Inferior parietal cortex (tissue), 1 donor: ENCODE results near the gene ANXA2.
A peak's percentile ranks its signal among the peaks of the same experiment; 100 is the strongest.
"Not testable (repeated sequence)": the region's sequence is repeated elsewhere in the genome, so short reads cannot be mapped to it uniquely, and the experiment has no call there.

Experiments used
- DNase-seq: peaks from one replicate; pipeline ENCODE4 v3.0.0-alpha.2; 2016; ENCODE audit errors: extremely low spot score

ANXA2 gene

DNA sequence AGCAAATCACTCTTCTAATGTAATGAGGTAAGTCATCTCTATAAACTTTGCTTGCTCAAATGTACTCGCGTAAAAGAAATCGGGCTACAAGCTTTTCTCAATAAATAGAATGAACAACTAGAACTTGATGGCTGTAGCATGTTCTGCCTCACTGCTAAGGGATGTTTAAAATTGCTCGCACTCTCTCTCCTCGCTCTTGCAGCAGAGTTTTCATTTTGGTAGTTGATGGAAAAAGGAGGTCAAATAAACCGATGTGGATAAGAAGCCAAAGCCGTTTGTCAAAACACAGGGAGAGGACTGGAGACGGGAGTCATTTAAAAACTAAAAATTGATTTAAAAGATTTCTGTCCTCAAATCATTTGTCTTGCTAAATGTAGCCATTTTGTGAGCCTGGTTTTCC is 53.3 kb downstream of the ANXA2 start:
- no peak for DNase-seq

DNA sequence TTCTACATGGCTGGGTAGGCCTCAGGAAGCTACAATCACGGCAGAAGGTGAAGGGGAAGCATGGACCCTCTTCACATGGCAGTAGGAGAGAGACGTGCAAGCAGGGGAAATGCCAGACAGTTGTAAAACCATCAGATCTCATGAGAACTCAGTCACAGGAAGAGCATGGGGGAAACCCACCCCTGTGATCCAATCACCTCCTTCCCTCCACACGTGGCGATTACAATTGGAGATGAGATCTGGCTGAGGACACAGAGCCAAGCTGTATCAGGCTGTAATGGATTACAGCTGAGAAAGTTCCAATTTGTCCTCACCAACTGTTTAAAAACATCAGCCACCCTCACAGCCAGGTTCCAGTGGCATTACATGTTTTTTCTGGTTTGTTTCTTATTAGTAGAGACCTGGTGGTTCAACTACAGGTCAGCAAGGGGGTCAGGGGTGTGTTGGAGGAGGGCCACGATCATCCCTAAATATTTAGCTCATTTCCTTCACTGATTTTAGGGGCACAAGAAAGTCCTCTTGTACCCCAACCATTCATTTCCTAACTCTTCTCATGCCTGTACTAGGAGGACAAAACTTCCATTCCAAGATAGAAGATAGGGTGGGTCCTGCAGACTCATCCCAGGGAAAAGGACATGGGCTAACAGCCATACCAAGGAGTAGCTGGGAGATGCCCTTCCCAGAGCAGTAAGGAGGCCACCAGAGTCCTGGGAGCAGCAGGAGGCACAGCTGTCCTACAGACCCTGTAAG is 54.4 kb downstream of the ANXA2 start:
- no peak for DNase-seq

GRCh38 chr15:60340207-60340921 is 57.4 kb downstream of the ANXA2 start:
- DNase-seq = no peak

DNA sequence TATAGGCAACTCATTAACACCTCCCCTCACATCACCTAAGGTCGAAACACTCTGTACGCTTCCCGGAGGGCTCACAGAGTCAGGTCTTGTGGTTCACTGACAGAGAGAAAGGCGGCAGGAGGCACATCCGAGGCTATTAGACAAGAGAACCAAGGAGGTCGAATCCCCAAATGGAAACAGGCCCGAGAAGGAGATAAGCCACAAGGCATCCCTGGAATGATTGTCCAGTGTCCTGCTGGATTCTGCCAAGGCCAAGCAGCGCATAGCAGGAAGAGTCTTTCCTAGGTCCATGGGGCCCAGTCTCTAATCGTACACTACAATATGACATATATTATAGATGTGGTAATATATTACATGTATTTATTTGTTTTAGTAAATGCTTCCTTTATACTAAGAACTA is 58.5 kb downstream of the ANXA2 start:
- DNase-seq = no peak

GRCh38 chr15:60338810-60339209 is 59.0 kb downstream of the ANXA2 start:
- DNase-seq = no peak

- DNase-seq = no peak
These were observed 60.7 kb downstream of the ANXA2 start for GRCh38 chr15:60337076-60337475.

- DNase-seq = not testable (repeated sequence)
These were observed 62.5 kb downstream of the ANXA2 start for GRCh38 chr15:60335296-60335695.

DNA sequence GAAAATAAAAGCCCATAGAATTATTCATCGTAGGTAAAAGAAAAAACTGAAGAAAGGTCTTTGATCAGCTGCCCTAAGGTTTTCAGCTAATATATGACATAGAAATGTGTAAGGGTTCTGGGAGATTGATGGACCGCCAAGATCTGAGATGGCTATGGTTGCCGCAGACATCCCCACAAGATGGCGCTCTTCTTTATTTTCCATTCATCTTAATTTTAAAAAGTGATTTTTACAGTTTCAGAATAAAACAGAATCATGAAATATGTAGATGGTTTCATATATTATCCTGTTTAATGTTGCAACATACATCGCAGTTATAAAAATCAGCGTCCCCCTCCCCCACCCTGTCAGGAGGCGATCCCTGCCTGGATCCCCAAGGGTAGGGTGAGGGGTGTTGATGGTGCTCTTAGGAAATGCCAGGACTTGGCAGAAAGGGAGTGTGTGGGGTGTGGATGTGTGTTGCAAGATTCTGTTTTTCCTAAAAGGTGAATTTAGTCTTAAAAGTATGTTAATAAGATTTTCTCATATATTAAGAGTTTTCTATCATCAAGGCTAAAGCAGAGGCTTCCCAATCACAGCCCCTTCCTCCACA is 68.8 kb downstream of the ANXA2 start:
- peak; percentile 17 for DNase-seq

DNA sequence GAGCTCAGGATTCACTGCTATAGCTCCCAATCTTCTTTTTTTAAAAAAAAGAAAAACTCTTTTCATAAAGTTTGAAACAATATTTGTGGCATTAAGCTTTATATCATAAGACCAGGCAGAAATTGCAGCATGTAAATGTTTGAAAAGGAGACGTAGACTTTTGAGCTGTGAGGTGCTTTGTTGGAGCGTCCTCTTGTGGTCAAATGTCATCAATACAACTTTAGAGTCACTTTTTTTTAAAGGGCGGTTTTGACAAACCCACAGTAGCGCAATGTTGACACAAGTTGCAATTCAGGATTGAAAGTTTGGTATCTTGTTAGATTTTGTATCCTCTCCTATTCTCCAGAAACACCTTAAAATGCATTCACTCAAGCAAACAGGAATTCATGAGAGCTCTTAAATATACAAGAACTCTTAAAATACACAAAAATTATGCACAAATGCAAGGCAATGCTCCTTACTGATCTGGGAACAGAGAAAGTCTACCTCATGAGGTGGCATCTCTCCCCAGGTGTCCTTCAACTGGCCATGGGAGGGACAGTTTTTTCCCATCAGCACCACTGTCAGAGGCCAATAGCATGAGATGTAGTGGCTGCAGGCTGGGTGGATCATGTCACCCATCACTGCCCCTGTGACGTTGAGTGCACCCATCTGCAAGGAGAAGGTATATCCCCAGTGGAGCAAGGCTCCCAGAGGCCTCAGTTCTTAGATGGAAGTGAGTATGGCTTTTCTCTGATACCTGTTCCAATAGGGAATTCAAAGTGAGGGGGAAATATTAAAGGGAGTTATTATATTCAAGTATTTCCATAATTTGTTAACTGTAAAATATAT is 70.7 kb downstream of the ANXA2 start:
- peak; percentile 82 for DNase-seq

DNA sequence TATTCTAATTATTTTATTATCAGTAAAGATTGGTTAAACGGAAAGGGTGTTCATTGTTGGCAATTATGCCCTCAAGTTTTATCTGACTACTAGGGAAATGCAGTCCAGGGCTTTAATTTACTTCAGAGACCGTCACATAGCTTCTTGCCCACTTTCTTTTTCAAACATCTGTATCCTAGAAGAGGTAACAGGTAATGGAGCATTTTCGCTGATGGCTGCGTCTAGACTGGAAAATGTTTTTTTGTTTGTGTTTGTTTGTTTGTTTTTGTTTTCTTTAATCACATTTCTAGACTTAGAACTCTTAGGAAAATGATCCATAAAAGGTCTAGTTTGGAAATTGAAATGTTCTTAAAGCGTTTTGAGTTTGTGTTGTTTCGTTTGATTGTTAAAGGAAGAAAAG is 71.4 kb downstream of the ANXA2 start:
- no peak for DNase-seq

DNA sequence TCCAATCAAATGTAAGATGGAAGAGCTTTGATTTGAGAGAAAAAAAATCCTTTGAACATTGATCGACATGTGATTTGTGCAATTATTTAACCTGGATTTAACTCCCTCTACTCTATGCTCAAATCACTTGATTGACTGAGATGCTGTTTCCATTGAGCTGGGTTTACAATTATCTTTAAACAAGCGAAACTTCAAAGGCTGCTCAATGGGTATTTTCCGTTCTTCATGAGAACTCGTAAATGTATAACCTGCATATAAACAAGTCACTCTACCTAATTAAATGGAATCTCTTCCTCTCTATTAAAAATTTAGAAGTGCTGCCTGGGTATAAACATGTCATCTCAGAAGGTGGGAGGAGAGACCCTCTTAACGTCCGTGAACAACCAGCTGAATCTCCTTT is 71.9 kb downstream of the ANXA2 start:
- DNase-seq = no peak

GRCh38 chr15:60324706-60325438 is 72.9 kb downstream of the ANXA2 start:
- no peak for DNase-seq

GRCh38 chr15:60323322-60323721 is 74.5 kb downstream of the ANXA2 start:
- DNase-seq = no peak

DNA sequence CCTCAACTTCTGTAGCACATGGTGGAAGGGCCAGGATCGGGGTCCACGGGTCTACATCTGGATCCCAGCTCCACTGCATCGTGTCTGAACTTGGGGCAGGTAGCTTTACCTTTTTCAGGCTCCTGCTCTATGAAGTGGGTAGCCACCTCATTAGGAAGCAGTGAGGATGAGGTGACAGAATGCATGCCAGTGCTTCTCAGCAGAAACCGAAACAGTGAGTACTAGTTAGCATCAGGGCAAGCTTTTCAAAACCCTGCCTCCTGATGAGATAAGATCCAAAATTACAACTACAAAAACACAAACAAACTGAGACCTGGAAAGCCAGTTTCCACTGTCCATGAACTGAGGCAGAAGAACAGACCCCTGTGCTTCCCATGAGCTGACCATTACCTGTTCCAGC is 77.4 kb downstream of the ANXA2 start:
- DNase-seq = no peak

GRCh38 chr15:60318216-60318867 is 79.4 kb downstream of the ANXA2 start:
- DNase-seq = no peak

DNA sequence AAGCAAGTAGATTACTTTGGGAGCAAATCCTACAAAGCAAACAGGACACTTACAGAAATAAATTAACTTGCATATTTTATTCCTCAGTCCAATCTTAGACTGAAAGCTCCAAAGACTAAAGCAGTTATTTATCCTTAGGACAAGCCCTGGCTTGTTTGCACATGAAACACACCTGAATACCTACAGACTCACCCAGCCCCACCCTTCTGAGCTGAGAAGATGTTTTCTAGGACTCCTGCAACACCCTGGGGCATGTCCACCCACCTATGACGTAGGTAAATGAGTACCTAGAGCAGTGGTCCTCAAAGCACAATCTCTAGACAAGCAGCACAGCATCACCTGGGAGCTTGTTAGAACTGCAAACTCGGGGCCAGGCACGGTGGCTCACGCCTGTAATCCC is 80.8 kb downstream of the ANXA2 start:
- no peak for DNase-seq

- DNase-seq = no peak
These were observed 81.9 kb downstream of the ANXA2 start for GRCh38 chr15:60315878-60316277.

- DNase-seq = no peak
These were observed 83.9 kb downstream of the ANXA2 start for GRCh38 chr15:60313906-60314305.

DNA sequence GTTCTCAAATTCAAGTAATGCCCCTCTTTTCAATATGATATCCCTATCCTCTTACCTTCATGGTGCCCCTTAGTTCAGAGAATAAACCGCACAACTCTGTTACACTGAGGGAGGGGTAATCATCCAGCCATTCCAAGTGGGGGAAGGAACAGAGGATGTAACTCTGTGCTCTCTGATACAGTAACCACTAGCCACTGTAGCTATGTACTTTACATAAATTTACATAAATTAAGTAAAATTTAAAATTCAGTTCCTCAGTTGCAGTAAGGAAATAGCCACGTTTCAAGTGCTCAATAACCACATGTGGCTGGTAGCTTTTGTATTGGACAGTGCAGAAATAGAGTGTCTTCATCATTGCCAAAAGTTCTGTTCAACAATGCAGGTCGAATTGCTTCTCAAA is 90.8 kb downstream of the ANXA2 start:
- DNase-seq = no peak

- no peak for DNase-seq
These were observed 96.8 kb downstream of the ANXA2 start for GRCh38 chr15:60301024-60301423.
